ENCODE results near the gene ITPKB. TPM values are rescaled to one million over a fixed set of nuclear protein-coding genes. Genes with fewer than 3 reads are reported as not detected.
A peak's percentile ranks its signal among the peaks of the same experiment; 100 is the strongest.

The ITPKB gene
- total RNA-seq, 6 experiments from 2014 or later = 1.7 to 3.0 (median 2.2) TPM

GRCh38 chr1:226637147-226637935 lies 101.7 kb downstream of the ITPKB start:
- TF ChIP-seq CTCF (IDR thresholded peaks at IDR 0.05) = peak; percentile 52; the same call in 1 of the 2 replicates
- Mint-ChIP-seq H3K9me3 (no peaks in the 10 kb centered on the region), H3K4me3 (no peak overlapping the region), H3K4me1 (ENCODE audit: low read depth) (no peaks in the 10 kb centered on the region), H3K27me3 (ENCODE audit: insufficient read depth) (peaks cover 21% of the 10 kb centered on the region), H3K27ac (no peak overlapping the region), H3K36me3 (ENCODE audit: low read depth) (no peaks in the 10 kb centered on the region)
- DNase-seq = no peak

DNA sequence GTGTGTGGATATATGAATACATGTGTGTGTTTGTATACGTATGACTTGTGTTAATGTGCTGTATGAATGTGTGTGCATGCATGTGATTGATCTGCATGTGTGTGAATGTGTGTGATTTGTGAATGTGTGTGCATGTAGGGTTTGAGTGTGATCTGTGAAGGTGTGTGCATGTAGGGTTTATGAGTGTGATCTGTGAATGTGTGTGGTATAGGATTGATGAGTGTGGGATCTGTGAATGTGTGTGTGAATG lies 102.3 kb downstream of the ITPKB start:
- TF ChIP-seq CTCF (IDR thresholded peaks at IDR 0.05) = no peak
- H3K4me3 Mint-ChIP-seq = no peak overlapping the region
- H3K27ac Mint-ChIP-seq = no peak overlapping the region
- no peaks in the 10 kb centered on the region for H3K4me1 Mint-ChIP-seq (ENCODE audit: low read depth)
- DNase-seq = no peak
- no peaks in the 10 kb centered on the region for H3K36me3 Mint-ChIP-seq (ENCODE audit: low read depth)
- H3K27me3 Mint-ChIP-seq (ENCODE audit: insufficient read depth) = peaks cover 23% of the 10 kb centered on the region
- H3K9me3 Mint-ChIP-seq = no peaks in the 10 kb centered on the region

- Mint-ChIP-seq H3K36me3 (ENCODE audit: low read depth) (no peaks in the 10 kb centered on the region), H3K27me3 (ENCODE audit: insufficient read depth) (peaks cover 29% of the 10 kb centered on the region), H3K4me3 (no peak overlapping the region), H3K9me3 (no peaks in the 10 kb centered on the region), H3K4me1 (ENCODE audit: low read depth) (no peaks in the 10 kb centered on the region), H3K27ac (no peak overlapping the region)
- TF ChIP-seq CTCF (IDR thresholded peaks at IDR 0.05) = no peak
- no peak for DNase-seq
Observed at GRCh38 chr1:226635456-226635941, 103.6 kb downstream of the ITPKB start.

DNA sequence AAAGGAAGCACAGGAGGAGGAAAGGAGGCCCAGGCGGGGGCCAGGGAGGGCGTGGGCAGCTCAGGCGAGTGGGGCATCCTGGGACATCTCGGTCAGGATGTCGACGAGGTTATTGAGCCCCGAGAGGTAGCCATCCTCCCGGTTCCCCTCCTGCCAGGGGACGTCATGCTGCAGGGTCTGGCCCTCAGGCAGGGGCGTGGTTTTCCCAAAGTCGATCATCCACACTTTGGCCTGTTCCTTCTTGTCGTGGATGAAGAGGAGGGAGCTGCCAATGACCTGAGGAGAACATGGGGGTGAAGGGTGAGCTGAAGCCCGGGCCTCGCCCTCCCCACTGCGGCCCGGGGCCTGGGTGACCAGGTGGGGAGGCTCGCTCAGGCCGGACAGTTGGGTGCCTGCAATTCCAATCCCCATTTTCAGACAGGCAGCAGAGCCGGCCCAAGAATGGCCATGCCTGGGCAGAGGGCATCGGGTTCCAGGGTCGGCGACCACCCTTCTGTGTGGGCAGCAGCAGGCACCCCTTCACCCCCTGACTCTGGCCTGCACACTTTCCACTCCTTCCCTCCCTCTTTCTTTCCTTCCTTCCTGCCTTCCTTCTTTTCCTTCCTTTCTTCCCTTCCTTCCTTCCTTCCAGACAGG lies 104.4 kb downstream of the ITPKB start:
- no peak overlapping the region for H3K27ac Mint-ChIP-seq
- TF ChIP-seq CTCF (IDR thresholded peaks at IDR 0.05) = no peak

DNA sequence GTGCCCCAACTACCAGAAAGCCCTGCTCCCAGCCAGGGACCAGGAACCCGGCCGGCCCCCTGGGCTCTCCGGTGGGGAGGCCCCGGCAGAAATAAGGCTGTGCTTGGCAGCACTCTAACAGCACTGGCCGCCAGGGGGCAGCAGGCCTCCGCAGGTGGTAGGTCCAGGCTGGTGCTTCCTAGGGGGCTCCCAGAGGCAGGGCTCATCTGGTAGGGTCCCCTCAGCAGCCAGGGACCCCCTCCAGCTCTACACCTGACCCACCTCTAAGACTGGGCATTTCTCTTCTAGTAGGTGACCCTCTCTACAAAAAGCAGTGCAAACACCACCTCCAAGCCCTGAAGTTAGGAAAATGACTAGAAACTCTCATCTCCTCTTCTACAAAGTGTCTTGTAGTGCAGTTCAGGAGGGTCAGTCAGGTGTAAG lies 104.9 kb downstream of the ITPKB start:
- Mint-ChIP-seq H3K27ac (no peak overlapping the region), H3K4me3 (no peak overlapping the region)
- TF ChIP-seq CTCF (IDR thresholded peaks at IDR 0.05) = peak; percentile 99

More for the DNA sequence above, 104.4 kb downstream of the ITPKB start:
- H3K4me3 Mint-ChIP-seq = no peak overlapping the region
- no peaks in the 10 kb centered on the region for H3K4me1 Mint-ChIP-seq (ENCODE audit: low read depth)
- peaks cover 27% of the 10 kb centered on the region for H3K27me3 Mint-ChIP-seq (ENCODE audit: insufficient read depth)
- DNase-seq = no peak
- H3K9me3 Mint-ChIP-seq = no peaks in the 10 kb centered on the region
- H3K36me3 Mint-ChIP-seq (ENCODE audit: low read depth) = no peaks in the 10 kb centered on the region

More for the DNA sequence above, 104.9 kb downstream of the ITPKB start:
- peak; percentile 27 for DNase-seq
- no peaks in the 10 kb centered on the region for H3K4me1 Mint-ChIP-seq (ENCODE audit: low read depth)
- H3K36me3 Mint-ChIP-seq (ENCODE audit: low read depth) = no peaks in the 10 kb centered on the region
- no peaks in the 10 kb centered on the region for H3K9me3 Mint-ChIP-seq
- peaks cover 27% of the 10 kb centered on the region for H3K27me3 Mint-ChIP-seq (ENCODE audit: insufficient read depth)
